ENCODE results near the gene VEGFC. TPM values are rescaled to one million over a fixed set of nuclear protein-coding genes. Genes with fewer than 3 reads are reported as not detected.

VEGFC gene
- total RNA-seq, 2 donors from 2014 or later = 0.60 to 0.95 TPM

GRCh38 chr4:176782794-176783193, 9.9 kb downstream of the VEGFC start:
- H3K36me3 Mint-ChIP-seq (ENCODE audit: low read depth) = no peaks in the 10 kb centered on the region
- H3K4me1 Mint-ChIP-seq = peaks cover 6% of the 10 kb centered on the region
- no peak overlapping the region for H3K4me3 Mint-ChIP-seq
- H3K27ac Mint-ChIP-seq = no peak overlapping the region
- DNase-seq = no peak
- no peaks in the 10 kb centered on the region for H3K27me3 Mint-ChIP-seq (ENCODE audit: insufficient read depth)
- no peaks in the 10 kb centered on the region for H3K9me3 ChIP-seq (ENCODE audit: control insufficient read depth, low read length)
- no peaks in the 10 kb centered on the region for H3K9me3 Mint-ChIP-seq
- H3K9ac ChIP-seq (ENCODE audit: extremely low read depth, low read length, poor library complexity, severe bottlenecking) = no peak overlapping the region
- H3K4me3 ChIP-seq (ENCODE audit: low read length) = no peak overlapping the region
- H3K36me3 ChIP-seq (ENCODE audit: control insufficient read depth, insufficient read depth, low read length) = no peaks in the 10 kb centered on the region
- no peaks in the 10 kb centered on the region for H3K4me1 ChIP-seq (ENCODE audit: control insufficient read depth, insufficient read depth, low read length)
- H3K27me3 ChIP-seq (ENCODE audit: control insufficient read depth, insufficient read depth, low read length, poor library complexity, severe bottlenecking) = no peaks in the 10 kb centered on the region
- no peak overlapping the region for H3K27ac ChIP-seq (ENCODE audit: low read depth, low read length)
- no peak for TF ChIP-seq CTCF (conservative IDR thresholded peaks at IDR 0.05)
- 86 to 100% methylated on average over 1 to 2 of the region's 2 CpGs for WGBS, 2 experiments (ENCODE audit: insufficient coverage in 1 of 2, insufficient read length in 1 of 2)

- DNase-seq = no peak
- Histone ChIP-seq H3K9ac (ENCODE audit: extremely low read depth, low read length, poor library complexity, severe bottlenecking) (no peak overlapping the region), H3K4me3 (ENCODE audit: low read length) (no peak overlapping the region), H3K27ac (ENCODE audit: low read depth, low read length) (no peak overlapping the region), H3K9me3 (ENCODE audit: control insufficient read depth, low read length) (no peaks in the 10 kb centered on the region), H3K27me3 (ENCODE audit: control insufficient read depth, insufficient read depth, low read length, poor library complexity, severe bottlenecking) (no peaks in the 10 kb centered on the region), H3K4me1 (ENCODE audit: control insufficient read depth, insufficient read depth, low read length) (no peaks in the 10 kb centered on the region), H3K36me3 (ENCODE audit: control insufficient read depth, insufficient read depth, low read length) (no peaks in the 10 kb centered on the region)
- Mint-ChIP-seq H3K27ac (no peak overlapping the region), H3K4me3 (no peak overlapping the region), H3K9me3 (no peaks in the 10 kb centered on the region), H3K36me3 (ENCODE audit: low read depth) (no peaks in the 10 kb centered on the region), H3K4me1 (peaks cover 6% of the 10 kb centered on the region), H3K27me3 (ENCODE audit: insufficient read depth) (no peaks in the 10 kb centered on the region)
- WGBS, 2 experiments (ENCODE audit: insufficient coverage in 1 of 2, insufficient read length in 1 of 2) = 94 to 97% methylated on average over 5 of the region's 5 CpGs
- TF ChIP-seq CTCF (conservative IDR thresholded peaks at IDR 0.05) = no peak
Observed at GRCh38 chr4:176782191-176782590, 10.5 kb downstream of the VEGFC start.

GRCh38 chr4:176781739-176782100, 11.0 kb downstream of the VEGFC start:
- Mint-ChIP-seq H3K36me3 (ENCODE audit: low read depth) (no peaks in the 10 kb centered on the region), H3K9me3 (no peaks in the 10 kb centered on the region), H3K27me3 (ENCODE audit: insufficient read depth) (no peaks in the 10 kb centered on the region), H3K4me3 (no peak overlapping the region), H3K4me1 (peaks cover 6% of the 10 kb centered on the region), H3K27ac (peak overlapping the region; percentile 37)
- no peaks in the 10 kb centered on the region for H3K9me3 ChIP-seq (ENCODE audit: control insufficient read depth, low read length)
- no peak overlapping the region for H3K4me3 ChIP-seq (ENCODE audit: low read length)
- no peaks in the 10 kb centered on the region for H3K4me1 ChIP-seq (ENCODE audit: control insufficient read depth, insufficient read depth, low read length)
- H3K36me3 ChIP-seq (ENCODE audit: control insufficient read depth, insufficient read depth, low read length) = no peaks in the 10 kb centered on the region
- no peak overlapping the region for H3K27ac ChIP-seq (ENCODE audit: low read depth, low read length)
- H3K27me3 ChIP-seq (ENCODE audit: control insufficient read depth, insufficient read depth, low read length, poor library complexity, severe bottlenecking) = no peaks in the 10 kb centered on the region
- DNase-seq = no peak
- TF ChIP-seq CTCF (conservative IDR thresholded peaks at IDR 0.05) = no peak
- H3K9ac ChIP-seq (ENCODE audit: extremely low read depth, low read length, poor library complexity, severe bottlenecking) = no peak overlapping the region
- WGBS, 2 experiments (ENCODE audit: insufficient coverage in 1 of 2, insufficient read length in 1 of 2) = 87 to 88% methylated on average over 3 to 4 of the region's 4 CpGs
